HG03196 (cell line): ENCODE results near the gene PUDP.
"Not testable (repeated sequence)": the region's sequence is repeated elsewhere in the genome, so short reads cannot be mapped to it uniquely, and the experiment has no call there.

Experiments
- ATAC-seq: cut with Tn5 transposase; IDR thresholded peaks from one replicate; pipeline ENCODE4 v1.9.1; 2021; ENCODE audit not compliant: unreplicated experiment

PUDP gene

GRCh38 chrX:7045238-7045955 is 102.6 kb downstream of the PUDP start:
- no peak for ATAC-seq

- not testable (repeated sequence) for ATAC-seq
These were observed 104.0 kb downstream of the PUDP start for GRCh38 chrX:7043796-7044433.

GRCh38 chrX:7028246-7028645 is 119.7 kb downstream of the PUDP start:
- ATAC-seq: no peak

DNA sequence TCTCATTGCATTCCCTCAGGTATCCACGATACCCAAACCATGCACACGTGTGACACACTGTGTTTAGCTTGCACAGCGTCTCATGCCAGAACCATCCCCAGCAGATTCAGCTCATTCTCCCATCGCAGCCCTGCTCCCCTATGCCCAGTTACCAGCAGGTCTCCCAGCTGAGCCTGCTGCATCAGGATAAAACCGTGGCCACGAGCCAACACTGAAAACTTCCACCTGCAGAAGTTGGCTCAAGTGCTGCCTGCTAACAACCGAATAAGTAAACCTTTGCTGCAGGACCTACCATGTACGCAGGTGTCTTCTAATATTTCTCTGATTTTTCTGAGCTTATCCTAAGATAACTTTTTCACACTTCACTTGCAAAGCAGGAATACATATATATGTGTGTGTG is 120.9 kb downstream of the PUDP start:
- ATAC-seq: no peak

DNA sequence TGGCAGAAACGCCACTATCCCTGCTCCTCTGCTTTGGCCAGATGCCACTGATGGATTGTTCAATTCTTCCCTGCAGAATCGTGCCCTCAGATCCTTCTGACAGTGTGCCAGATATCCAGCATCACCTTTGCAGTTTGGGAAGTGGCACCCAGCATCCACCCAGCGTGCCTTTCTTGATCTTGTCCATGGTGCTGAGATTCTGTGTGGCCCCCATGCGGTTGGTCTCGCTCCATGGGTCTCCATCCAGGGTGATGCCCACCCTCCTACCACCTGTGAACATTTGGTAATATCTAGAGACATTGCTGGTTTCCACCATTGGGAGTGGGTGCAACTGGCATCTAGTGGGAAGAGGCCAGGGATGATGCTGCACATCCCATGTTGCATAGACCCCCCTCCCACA is 121.6 kb downstream of the PUDP start:
- not testable (repeated sequence) for ATAC-seq

DNA sequence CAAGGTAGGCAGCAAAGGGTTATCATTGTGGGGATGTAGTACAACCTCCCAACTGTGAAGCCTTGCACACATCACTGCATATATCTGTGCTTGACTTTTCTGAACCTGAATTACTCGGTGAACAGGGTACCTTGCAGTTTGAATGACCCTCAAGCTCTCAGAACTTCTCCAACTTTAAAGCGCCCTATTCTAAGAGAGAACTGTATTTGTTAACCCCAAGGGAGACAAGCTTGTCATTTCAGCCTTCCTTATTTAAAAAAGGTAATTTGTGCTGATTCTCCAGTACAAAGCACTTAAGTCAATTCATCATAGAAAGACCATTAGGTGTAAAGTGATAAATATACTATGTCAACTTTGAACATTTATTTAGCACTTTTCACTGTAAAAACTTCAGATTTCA is 122.5 kb downstream of the PUDP start:
- no peak for ATAC-seq

GRCh38 chrX:7024850-7025249 is 123.1 kb downstream of the PUDP start:
- no peak for ATAC-seq

DNA sequence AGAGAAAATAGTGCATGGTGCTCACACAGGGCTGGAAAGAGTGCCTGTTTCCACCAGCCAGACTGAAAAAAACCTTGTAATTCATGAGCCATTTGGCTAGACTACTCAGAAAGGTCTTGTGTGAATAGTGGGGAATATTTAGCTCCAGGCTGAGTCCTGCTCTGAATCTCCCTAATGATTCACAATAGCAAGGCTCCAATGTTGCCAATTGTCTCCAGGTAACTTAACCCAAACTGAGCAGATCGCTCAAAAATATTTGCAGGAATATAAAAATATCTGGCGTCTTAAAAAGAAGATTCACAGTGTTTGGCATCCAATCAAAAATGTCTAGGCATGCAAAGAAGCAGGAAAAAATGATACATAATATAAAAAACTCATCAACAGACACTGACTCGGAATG is 125.0 kb downstream of the PUDP start:
- not testable (repeated sequence) for ATAC-seq

- no peak for ATAC-seq
These were observed 126.0 kb downstream of the PUDP start for GRCh38 chrX:7021991-7022390.

DNA sequence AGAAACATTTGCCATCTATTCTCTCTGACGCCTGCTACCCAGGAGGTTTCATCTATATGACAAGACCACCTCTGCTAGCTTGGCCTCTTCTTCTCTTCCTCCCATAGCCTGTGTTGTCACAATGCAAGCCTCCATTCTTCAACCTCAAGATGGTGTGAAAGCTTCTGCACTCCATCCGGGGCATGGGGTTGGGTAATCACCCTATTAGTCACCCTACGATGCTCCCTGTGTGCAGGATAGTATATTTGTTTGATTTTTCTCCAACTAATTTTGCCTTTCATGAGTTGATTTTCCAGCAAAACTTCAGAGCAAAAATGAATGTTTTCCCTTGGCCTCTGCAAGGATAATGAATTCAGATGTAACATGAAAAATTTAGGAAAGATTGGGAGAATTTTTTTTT is 128.4 kb downstream of the PUDP start:
- no peak for ATAC-seq

GRCh38 chrX:7012262-7012834 is 135.6 kb downstream of the PUDP start:
- ATAC-seq: not testable (repeated sequence)

DNA sequence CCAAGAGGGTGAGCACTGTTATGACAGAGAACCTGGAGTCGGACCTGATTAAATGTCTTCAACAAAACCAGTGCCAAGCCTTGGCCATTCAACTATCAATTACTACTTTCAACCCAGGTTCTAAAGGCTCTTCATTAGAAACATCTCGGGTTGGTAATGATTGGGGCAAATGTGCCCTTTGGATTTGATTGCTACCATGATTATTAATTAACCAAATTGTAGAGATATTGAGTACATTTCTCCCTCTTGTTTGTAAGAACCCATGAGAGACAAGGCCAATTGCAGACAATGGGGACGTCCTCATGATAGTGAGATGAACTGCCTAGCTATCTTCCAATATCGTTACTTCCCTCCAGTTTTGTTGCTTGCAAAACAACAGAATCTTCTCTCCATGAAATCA is 137.1 kb downstream of the PUDP start:
- ATAC-seq: not testable (repeated sequence)

DNA sequence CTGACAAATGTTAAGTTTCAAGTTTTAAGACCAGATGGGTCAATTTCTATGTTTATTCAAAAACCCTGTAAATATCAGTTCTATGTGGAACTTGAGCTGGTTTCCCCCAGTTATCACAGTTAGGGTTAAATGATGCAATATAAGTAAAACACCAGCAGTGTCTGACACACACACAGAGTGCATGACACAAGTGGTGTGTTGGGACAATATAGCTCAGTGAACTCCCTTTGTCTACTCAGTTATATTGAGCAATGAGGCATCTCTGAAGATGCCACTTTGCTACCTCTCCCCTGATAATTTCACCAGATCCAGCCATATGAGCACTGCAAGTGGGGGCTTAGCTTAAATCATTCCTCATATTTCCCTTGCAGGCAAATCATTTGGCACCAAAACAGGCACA is 140.6 kb downstream of the PUDP start:
- ATAC-seq: not testable (repeated sequence)
